Uterus (tissue), 2 donors: ENCODE data around the gene KCTD2.

Source experiments
- POLR2A ChIP-seq, 2 donors: fragments of 450-650 bp; IDR thresholded peaks; one replicate each; pipeline ENCODE4 v1.6.1; 2016; ENCODE audit warnings: antibody characterized with exemption in 2 of 2, mild to moderate bottlenecking in 1 of 2, moderate library complexity in 1 of 2
- TF ChIP-seq, protein P1 (sequence below), 4 experiments: fragments of 200-600 bp in 2 of 4; fragments of 450-650 bp in 2 of 4; sonication (generic) in 2 of 4; IDR thresholded peaks; one replicate each; pipeline ENCODE4 v1.5.1; 2016 to 2019; ENCODE audit warnings: antibody characterized with exemption in 4 of 4, mild to moderate bottlenecking in 2 of 4, moderate library complexity in 1 of 4

DNA sequence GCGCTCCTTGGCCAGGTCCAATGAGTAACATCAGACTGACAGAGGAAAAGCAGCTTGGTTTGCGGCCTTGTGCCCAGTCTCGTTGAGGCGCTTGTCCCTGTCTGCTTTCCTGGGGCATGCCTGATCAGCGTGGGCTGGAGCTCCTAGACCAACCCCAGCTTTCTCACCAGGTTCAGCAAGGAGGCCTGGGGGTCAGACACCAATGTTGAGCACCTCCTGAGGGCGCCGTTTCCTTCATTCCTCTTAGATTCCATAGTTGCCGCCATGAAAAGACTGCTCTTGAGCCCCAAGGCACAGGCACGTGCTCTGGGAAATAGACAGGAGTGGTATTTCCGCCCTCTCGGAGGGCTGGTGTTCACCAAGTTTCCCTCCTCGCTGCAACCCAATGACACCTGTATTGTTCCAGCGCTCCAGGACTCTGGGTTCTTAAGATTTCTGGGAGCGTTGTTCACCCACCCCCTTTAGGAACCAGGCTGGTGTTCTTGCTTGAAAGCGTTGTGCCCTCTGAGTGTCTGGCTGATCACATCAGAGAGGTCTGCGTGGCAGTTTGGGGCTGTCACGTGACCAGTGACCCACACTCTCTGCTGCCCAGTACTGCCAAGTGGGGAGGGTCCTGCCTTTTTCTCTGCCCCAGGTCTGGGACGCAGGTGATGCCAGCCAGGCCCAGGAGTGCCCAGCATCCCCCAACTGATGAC lies 18.0 kb downstream of the KCTD2 start:
- TF ChIP-seq POLR2A (IDR thresholded peaks at IDR 0.05), result no peak
- TF ChIP-seq, protein P1, sequence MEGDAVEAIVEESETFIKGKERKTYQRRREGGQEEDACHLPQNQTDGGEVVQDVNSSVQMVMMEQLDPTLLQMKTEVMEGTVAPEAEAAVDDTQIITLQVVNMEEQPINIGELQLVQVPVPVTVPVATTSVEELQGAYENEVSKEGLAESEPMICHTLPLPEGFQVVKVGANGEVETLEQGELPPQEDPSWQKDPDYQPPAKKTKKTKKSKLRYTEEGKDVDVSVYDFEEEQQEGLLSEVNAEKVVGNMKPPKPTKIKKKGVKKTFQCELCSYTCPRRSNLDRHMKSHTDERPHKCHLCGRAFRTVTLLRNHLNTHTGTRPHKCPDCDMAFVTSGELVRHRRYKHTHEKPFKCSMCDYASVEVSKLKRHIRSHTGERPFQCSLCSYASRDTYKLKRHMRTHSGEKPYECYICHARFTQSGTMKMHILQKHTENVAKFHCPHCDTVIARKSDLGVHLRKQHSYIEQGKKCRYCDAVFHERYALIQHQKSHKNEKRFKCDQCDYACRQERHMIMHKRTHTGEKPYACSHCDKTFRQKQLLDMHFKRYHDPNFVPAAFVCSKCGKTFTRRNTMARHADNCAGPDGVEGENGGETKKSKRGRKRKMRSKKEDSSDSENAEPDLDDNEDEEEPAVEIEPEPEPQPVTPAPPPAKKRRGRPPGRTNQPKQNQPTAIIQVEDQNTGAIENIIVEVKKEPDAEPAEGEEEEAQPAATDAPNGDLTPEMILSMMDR (IDR thresholded peaks at IDR 0.05), result no peak
